PFSK-1 (cell line): ENCODE data around the gene CCL25. TPM values are rescaled to one million over a fixed set of nuclear protein-coding genes. Genes with fewer than 3 reads are reported as not detected.

Experiments
- FOXP2 ChIP-seq: optimal IDR thresholded peaks from 2 replicates; pipeline ENCODE3; 2011; ENCODE audit warnings: borderline replicate concordance, control low read depth, inconsistent platforms; ENCODE audit not compliant: insufficient read depth; ENCODE audit errors: extremely low read length, extremely low read depth
- POLR2AphosphoS5 ChIP-seq: IDR thresholded peaks from 2 replicates; pipeline ENCODE4 v1.6.1; 2012; ENCODE audit warnings: low read depth, mild to moderate bottlenecking, control low read depth, low read length, moderate library complexity
- REST ChIP-seq, 2 experiments: IDR thresholded peaks; 2 replicates each; pipeline versions ENCODE4 v1.6.1 to v1.8.0; 2011 to 2012; ENCODE audit warnings: low read depth in 2 of 2, low read length in 2 of 2, control low read depth in 1 of 2, inconsistent platforms in 1 of 2, mild to moderate bottlenecking in 1 of 2, moderate library complexity in 1 of 2; ENCODE audit not compliant: insufficient read depth in 1 of 2
- SIN3A ChIP-seq: IDR thresholded peaks from 2 replicates; pipeline ENCODE4 v1.6.1; 2012; ENCODE audit warnings: mild to moderate bottlenecking, low read length, moderate library complexity, borderline replicate concordance; ENCODE audit not compliant: insufficient read depth
- TAF1 ChIP-seq: IDR thresholded peaks from 2 replicates; pipeline ENCODE4 v1.6.1; 2012; ENCODE audit warnings: low read length, control low read depth, borderline replicate concordance; ENCODE audit not compliant: insufficient read depth
- polyA plus RNA-seq: library from polyadenylated mRNA; unstranded; fragments of >200 nt; gene quantifications from one replicate; pipeline ENCODE4 v1.2.1, GENCODE V29; 2012; ENCODE audit warnings: low read depth, missing spikeins; ENCODE audit not compliant: insufficient read length

CCL25 gene
- not detected for polyA plus RNA-seq

- TF ChIP-seq SIN3A (no peak), REST (IDR thresholded peaks at IDR 0.05; ENCODE audit: insufficient read depth in 1 of 2, low read depth in 2 of 2, low read length in 2 of 2) (no peak), POLR2AphosphoS5 (no peak), FOXP2 (no peak), TAF1 (no peak)
Observed at GRCh38 chr19:8052464-8052859, at the start of gene CCL25. Gene CCL25, plus strand, starts transcription at chr19:8052760. Its CDS starts 290 bp downstream, at chr19:8053050.

- no peak for TF ChIP-seq FOXP2
- no peak for TF ChIP-seq SIN3A
- no peak for TF ChIP-seq POLR2AphosphoS5
- no peak for TF ChIP-seq REST (IDR thresholded peaks at IDR 0.05; ENCODE audit: insufficient read depth in 1 of 2, low read depth in 2 of 2, low read length in 2 of 2)
Observed at GRCh38 chr19:8004001-8004400, 48.6 kb upstream of the CCL25 start.

- TF ChIP-seq TAF1 (no peak), FOXP2 (no peak), POLR2AphosphoS5 (no peak), REST (IDR thresholded peaks at IDR 0.05; ENCODE audit: insufficient read depth in 1 of 2, low read depth in 2 of 2, low read length in 2 of 2) (no peak), SIN3A (no peak)
Observed at GRCh38 chr19:8004723-8005513, 47.6 kb upstream of the CCL25 start.

- no peak; the same call in 1 of the 2 replicates for TF ChIP-seq TAF1
- no peak for TF ChIP-seq REST (IDR thresholded peaks at IDR 0.05; ENCODE audit: insufficient read depth in 1 of 2, low read depth in 2 of 2, low read length in 2 of 2)
- TF ChIP-seq POLR2AphosphoS5: peak; percentile 75
- no peak for TF ChIP-seq SIN3A
- TF ChIP-seq FOXP2: peak; percentile 85
Observed at GRCh38 chr19:8005534-8006256, 46.9 kb upstream of the CCL25 start, which contains the start of gene ELAVL1. Gene ELAVL1, minus strand, starts transcription at chr19:8005641. Its CDS starts 13,826 bp downstream, at chr19:7991815.
